Cortex of kidney (tissue), 1 donor: ENCODE data around the gene ABCA13.
"Not testable (repeated sequence)": the region's sequence is repeated elsewhere in the genome, so short reads cannot be mapped to it uniquely, and the experiment has no call there.

Source experiments
- DNase-seq: peaks from one replicate; lab custom pipeline; 2025; lab: John Stamatoyannopoulos, UW

ABCA13 gene, protein sequence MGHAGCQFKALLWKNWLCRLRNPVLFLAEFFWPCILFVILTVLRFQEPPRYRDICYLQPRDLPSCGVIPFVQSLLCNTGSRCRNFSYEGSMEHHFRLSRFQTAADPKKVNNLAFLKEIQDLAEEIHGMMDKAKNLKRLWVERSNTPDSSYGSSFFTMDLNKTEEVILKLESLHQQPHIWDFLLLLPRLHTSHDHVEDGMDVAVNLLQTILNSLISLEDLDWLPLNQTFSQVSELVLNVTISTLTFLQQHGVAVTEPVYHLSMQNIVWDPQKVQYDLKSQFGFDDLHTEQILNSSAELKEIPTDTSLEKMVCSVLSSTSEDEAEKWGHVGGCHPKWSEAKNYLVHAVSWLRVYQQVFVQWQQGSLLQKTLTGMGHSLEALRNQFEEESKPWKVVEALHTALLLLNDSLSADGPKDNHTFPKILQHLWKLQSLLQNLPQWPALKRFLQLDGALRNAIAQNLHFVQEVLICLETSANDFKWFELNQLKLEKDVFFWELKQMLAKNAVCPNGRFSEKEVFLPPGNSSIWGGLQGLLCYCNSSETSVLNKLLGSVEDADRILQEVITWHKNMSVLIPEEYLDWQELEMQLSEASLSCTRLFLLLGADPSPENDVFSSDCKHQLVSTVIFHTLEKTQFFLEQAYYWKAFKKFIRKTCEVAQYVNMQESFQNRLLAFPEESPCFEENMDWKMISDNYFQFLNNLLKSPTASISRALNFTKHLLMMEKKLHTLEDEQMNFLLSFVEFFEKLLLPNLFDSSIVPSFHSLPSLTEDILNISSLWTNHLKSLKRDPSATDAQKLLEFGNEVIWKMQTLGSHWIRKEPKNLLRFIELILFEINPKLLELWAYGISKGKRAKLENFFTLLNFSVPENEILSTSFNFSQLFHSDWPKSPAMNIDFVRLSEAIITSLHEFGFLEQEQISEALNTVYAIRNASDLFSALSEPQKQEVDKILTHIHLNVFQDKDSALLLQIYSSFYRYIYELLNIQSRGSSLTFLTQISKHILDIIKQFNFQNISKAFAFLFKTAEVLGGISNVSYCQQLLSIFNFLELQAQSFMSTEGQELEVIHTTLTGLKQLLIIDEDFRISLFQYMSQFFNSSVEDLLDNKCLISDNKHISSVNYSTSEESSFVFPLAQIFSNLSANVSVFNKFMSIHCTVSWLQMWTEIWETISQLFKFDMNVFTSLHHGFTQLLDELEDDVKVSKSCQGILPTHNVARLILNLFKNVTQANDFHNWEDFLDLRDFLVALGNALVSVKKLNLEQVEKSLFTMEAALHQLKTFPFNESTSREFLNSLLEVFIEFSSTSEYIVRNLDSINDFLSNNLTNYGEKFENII (N-terminal part only)

DNA sequence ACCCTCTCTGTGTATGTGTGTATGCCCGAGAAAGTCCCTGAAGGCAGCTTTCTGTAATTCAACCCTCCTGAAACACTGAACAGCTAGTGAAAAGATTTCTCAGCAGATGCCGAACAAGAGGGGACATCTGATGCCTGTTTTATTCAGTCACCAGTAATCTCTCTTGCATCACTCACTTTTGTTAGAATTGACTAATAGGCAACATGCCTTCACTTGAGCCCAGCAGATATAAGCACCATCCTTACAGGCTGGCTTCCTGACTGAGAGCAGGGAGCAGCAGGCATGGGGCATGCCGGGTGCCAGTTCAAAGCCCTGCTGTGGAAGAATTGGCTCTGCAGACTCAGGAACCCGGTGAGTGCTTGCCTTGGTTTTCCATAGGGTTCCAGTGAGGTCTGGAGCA lies at the start of gene ABCA13:
ABCA13 (plus strand) TSS at position 257 of the 400 bp plus-strand sequence; CDS start at position 283, 26 bp downstream.
- no peak for DNase-seq

DNA sequence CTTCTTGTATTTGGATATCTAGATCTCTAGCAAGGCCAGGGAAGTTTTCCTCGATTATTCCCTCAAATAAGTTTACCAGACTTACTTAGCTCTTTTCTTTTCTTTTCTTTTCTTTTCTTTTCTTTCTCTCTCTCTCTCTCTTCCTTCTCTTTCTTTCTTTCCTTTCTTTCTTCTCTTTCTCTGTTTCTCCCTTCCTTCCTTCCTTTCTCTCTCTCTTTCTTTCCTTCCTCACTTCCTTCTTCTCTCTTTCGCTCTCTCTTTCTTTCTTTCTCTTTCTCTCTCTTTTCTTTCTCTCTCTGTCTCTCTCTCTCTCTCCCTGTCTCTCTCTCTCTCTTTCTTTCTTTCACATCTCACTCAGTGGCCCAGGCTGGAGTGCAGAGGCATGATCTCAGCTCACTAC lies 45.2 kb upstream of the ABCA13 start:
- DNase-seq = no peak

DNA sequence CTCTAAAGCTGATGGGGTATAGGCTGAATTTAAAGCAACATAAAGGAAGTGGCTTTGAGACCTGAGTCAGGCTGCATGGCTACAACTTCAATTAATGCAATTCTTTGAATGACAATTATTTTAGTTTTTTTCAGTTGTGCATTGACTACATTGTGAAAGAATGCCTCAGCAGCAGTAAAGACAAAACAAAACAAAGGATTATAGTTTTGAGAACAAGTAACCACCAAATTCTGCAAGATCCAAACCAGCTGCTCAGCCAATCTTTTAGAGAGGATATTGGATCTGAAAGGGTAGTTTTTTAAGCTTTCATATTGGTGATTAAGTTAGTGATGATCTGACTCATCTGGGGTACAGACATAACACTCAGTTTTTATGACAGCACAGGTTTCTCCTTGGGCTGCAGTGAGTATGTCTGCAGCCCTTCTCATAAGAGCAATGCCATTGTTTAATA lies 40.6 kb upstream of the ABCA13 start:
- no peak for DNase-seq

DNA sequence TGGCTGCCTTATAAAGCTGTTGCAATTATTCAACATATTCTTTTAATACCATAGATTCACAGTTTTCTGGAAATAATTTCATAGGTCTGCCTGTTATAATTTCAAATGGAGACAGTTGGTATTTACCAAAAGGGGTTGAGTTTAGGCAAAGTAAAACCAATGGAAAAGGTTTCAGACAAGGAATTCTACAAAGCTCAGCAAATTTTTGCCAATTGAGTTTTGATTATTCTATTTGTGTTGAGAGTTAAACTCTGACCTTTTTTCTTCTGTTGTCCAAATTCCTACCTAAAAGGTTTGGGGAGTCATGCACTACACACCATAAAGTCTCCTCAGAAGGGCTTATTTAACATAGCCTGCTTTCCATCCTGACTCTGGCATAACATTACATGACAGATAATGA lies 38.5 kb upstream of the ABCA13 start:
- DNase-seq = no peak

DNA sequence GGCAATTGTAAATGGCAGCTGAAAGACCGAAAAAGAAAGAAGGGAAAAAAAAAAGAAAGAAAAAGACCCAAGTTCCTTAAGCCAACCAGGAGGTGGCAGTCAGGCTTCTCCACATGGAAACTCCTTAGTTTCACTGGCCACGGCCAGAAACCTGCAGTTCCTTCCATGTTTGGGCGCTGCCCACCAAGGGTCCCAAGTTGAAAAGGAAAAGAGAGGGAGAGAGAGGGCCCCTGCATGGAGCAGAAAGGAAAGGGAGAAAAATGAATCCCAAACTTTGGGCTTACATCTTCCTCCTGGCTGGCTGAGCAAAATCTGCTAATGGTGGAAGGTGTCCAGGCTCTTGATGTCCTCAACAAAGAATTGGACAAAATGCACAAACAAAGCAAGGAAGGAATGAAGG lies 31.8 kb upstream of the ABCA13 start:
- no peak for DNase-seq

DNA sequence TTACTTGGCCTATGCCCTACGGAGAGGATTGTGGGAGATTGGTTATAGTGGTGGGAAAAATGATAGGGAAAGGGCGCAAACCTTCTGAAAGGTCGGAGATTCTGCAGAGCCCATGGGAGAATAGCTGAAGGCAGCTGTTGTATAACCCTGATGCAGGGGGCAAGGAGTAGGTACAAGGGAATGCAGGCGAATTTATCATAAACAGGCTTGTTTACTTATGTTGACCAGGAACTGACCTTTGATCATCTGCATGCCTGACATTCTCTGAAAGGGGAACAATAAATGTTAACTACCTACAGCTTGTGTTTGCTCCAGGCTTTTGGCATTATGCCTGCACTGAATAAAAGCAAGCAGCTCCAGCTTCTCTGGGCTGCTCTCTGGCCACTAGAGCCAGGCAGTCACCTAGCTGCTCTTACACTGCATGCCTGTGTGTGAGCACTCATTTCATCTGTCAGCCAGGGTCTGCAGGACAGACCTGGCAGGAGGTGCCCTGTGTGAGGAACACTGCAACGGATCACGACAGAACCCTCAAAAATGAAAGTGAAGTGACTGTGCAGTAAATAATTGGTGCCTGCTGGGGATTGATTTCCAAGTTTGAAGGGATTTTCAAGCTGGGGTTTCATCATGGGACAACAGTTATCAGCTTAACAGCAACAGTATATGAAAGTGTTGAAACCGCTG lies 31.1 kb upstream of the ABCA13 start:
- no peak for DNase-seq

DNA sequence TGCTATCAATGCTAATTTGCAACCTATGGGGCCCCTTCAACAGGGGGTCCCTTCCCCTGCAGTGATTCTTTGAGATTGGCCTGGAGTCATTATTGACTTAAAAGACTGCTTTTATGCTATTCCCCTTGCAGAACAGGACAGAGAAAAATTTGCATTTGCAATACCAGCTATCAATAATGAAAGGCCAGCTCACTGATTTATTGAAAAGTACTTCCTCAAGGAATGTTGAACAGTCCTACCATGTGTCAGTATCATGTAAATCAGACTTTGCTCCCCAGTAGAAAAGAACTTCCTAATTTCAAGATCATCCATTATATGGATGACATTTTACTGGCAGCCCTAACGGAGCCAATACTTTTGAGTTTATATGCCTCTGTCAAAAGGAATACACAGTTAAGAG lies 29.7 kb upstream of the ABCA13 start:
- DNase-seq = no peak

DNA sequence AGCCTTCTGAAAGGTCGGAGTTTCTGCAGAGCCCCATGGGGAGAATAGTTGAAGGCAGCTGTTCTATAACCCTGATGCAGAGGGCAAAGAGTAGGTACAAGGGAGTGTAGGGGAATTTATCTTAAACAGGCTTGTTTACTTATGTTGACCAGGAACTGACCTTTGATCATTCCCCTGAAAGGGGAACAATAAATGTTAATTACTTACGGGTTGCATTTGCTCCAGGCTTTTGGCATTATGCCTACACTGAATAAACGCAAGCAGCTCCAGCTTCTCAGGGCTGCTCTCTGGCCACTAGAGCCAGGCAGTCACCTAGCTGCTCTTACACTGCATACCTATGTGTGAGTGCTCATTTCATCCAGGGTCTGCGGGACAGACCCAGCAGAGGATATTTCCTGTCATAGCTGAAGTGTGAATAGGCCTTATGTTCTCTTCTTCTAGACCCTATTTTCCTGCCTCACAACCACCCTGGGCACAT lies 26.9 kb upstream of the ABCA13 start:
- no peak for DNase-seq

DNA sequence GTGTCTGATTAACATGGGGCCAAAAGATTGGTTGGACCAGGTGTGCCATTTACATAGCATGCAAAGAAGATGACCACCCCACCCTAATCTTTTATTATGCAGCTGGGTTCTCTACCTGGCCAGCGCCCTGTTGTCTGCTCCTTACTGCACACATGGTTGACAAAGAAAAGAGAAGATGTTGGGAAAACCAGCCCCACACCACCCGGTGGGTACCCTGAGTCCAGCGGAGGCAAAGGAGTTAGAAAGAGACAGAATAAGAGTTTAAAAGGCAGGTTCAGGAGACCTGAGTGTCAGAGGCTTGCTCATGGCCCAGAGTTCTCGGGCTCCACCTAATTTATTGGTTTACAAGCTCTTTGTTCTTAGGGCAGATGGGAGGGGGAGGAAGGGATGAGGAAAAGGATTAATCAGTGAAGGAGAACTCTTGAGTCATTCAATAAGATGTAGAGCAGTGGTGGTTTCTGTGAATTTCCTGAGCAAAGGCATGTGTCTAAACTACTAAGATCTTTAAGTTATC lies 24.1 kb upstream of the ABCA13 start:
- no peak for DNase-seq

DNA sequence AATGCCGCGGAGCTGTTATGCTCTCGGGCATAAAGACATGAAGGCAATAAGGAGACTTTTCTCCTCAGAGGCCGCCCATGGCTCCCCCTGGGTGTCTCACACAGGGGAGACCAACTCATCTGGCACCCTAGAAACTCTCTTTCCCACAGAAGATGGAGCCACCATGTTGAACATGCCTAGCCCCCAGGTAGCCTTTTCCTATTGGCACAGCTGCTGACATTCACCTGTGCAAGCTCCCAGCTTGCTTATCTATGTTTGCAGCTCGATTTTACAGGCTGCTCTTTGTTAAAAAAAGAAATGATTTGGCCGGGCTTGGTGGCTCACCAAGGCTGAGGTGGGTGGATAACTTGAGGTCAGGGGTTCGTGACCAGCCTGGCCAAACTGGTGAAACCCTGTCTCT lies 23.6 kb upstream of the ABCA13 start:
- not testable (repeated sequence) for DNase-seq

DNA sequence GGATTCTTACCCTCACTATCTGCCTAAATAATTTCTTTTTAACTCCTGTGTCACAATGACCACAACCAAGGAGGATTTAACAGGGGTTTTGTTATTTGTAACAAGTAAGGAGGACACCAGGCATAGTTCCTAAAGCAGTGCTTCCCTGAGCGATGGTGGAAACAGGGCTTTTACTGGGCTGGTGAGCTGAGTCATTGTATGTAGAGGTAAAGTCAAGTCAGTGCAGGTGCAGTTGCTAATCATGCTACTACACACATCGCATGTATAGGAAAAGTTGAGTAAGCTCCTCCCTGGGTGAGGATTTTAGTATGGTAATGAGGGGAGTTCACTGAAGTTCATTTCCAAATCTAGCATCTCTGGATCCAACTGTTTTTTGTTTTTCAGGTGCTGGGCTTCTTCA lies 22.9 kb upstream of the ABCA13 start:
- DNase-seq = no peak

DNA sequence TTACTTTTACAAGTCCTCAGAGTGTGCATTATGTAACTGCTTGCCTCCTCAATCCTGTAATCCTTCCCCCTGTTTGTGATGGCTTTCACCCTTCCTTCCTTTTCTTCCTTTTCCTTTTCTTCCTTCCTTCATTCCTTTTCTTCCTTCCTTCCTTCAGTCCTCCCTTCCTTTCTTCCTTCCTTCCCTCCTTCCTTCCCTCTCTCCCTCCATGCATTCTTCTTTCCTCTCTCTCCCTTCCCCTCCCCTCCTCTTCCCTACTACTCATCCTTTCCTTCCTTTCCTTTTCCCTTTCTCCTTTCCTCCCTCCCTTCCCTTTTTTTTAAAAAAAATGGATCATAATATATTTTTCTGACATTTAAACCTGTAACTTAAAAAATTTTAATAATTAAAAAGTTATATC lies 22.2 kb upstream of the ABCA13 start:
- no peak for DNase-seq

DNA sequence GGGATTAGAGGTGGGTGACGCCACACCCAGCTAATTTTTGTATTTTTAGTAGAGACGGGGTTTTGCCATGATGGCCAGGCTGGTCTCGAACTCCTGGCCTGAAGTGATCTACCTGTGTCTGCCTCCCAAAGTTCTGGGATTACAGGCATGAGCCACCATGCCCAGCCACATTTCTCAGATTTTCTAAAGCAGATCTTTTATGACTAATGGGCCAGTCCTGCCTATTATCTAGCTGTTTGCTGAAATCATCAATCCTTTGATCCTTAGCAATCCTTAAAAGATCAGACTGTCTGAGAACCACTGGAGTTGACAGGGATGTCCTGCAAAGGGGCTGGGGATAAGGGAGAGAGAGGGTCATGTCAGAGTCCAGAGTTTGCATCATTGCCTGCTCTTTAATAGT lies 21.2 kb upstream of the ABCA13 start:
- no peak for DNase-seq

DNA sequence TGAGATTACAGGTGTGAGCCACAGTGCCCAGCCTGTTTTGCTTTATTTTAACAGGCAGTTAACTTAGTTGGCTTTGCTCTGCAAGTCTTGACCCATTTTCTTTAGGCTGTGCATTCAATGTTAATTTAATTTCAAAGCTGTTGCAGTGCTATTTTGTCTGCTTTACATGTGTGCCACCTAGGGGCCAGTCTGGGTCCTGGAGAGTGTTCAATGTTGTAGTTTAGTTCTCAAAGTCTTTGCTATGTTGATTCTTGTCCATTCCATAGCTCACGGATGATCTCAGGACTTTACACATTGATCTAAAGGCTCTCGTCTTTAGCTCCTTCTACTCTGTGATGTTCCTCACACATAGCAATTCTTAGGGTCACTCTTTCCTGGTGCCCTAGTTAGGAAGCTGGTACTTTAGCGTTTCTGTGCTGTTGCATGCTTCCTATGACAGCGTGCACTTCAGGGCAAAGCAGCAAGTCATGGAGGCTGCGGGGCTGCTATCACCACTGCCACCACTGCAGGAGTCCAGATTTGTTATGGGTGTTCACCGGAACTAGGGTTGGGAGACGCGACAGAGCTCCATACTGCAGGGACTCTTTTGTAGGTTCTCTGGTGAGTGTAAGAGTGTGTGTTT lies 16.4 kb upstream of the ABCA13 start:
- no peak for DNase-seq

DNA sequence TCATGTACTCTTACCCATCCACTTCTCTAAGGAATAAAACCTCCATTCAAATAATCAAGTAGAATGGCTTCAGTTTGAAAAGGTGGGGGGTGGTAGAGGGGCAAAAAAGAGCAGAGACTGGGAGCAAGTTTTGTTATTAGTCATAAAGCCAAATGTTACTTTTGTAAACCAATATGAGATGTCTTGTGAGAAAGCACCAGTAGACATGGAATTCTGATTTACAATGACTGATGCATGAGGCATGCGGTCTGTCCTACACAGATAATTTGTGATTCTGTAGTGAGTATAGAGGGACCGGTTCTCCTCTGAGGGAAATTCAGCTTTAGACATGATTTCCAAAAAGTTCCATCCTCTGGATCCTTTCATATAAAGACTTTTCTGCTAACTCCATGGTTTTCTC lies 12.9 kb upstream of the ABCA13 start:
- DNase-seq = no peak

DNA sequence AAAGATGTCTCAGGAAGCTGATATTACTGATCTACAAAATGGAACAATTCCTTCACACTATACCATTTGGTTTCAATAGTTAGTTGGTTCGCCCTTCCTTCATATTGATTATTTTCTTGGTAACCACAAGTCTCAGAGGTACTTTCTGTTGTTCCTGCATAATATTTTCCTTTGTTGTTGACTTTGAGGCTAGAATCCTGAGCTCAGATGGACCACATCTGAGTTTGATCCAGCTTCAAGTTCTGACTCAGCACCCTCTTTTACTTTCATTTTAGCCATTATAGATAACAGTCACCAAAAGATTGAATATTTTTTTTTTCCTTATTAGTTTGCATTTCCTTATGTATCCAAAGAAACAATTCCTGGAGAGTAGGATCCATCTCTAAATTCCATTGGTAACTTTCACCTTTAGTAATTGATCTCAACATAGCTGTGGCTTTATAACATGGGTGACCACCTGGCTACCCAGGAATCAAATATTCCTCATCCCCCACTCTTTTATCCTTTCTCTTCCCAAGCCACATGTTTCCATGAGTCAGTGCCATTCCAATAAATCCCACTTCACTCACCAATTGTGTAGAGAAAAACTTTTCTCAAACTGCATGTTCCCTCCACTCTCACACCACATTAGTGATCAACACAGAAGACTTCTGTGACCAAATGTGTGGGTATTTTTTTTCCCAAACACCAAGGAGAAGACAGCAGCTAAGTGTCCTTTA lies 9.7 kb upstream of the ABCA13 start:
- no peak for DNase-seq

DNA sequence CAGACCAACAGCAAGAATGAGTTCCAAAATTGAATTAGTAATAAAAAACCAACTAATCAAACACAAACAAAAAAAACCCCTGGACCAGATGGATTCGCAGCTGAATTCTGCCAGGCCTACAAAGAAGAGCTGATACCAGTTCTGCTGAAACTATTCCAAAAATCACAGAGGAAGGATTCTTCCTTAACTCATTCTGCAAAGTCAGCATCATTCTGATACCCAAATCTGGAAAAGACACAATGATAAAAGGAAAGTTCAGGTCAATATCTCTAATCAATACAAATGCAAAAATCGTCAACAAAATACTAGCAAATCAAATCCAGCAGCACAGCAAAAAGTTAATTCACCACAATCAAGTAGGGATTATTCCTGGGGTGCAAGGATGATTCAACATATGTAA lies 6.1 kb upstream of the ABCA13 start:
- DNase-seq = no peak

DNA sequence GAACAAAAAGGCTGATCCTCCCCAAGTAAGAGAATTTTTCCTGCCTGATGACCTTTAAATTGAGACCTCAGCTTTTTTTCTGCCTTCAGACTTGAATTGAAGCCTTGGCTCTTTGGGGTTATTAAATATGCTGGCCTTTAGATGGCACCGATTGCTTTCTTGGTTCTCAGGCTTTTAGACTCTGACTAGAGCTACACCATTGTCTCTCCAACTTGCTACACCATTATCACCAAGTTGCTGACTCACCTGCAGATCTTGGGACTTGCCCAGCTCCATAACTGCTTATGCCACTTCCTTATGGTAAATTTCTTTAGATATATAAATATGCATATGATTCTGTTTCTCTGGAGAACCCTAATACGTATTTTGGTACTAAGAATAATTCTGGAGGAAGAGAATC lies 3.1 kb upstream of the ABCA13 start:
- DNase-seq = no peak

DNA sequence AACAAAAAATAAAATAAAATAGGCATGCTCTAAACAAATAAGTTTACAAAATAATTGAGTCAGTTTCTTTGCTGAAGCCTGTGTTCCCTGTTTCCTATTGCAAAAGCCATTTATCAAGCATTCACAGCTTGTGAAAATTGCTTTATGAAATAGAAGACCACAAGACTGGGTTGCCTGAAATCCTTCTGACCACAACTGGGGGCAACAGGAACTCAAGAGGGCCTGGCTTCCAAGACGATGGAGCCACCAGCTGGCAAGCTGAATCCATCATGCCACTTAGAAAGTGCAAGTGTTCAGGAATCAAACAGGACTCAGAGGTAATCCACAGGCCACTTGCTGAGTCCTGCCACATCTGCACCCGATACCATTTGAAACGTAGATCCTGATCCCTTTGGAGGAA lies 752 bp upstream of the ABCA13 start:
- DNase-seq = no peak

DNA sequence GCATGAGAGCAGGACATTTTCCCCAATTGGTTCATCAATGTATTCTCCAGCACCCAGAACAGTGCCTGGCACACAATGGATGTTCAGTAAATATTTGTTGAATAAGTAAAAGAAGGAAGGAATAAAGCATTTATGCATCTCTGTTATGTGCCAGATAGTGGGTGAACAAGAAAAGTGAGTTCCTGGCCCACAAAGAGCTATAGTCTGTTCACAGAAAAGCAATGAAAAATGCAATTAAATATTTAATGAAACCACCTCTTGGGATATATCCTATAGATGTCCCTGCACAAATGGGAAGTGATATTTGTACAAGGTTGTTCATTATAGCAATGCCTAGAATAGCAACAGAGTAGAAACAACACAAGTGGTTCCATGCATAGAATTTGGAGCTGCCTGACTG lies 2.1 kb downstream of the ABCA13 start:
- DNase-seq = no peak
